ENCODE results near the gene UBE4B.

- TF ChIP-seq EZH2 (IDR thresholded peaks at IDR 0.05; ENCODE audit: insufficient read depth, poor library complexity, severe bottlenecking) (no peak), EZH2phosphoT487 (IDR thresholded peaks at IDR 0.05; ENCODE audit: insufficient read depth, low read depth) (no peak)
Observed at GRCh38 chr1:10106241-10106640, 73.5 kb downstream of the UBE4B start.

All from GM23248 (cell line).